Stimulated activated CD4-positive, alpha-beta T cell treated with anti-CD3 and anti-CD28 coated beads, TNF-alpha, amount 100 ng/mL, for 4 hours (primary cell): Measurements from ENCODE around the gene TET3.

ENCODE experiments used
- DNase-seq, 3 experiments: peaks; one replicate each; pipeline ENCODE4 v3.0.0-alpha.2; 2020; ENCODE audit warnings: low read depth in 3 of 3

TET3 gene

GRCh38 chr2:73964223-73964622 is 20.5 kb upstream of the TET3 start:
- DNase-seq, result no peak

- DNase-seq, result no peak
Measured at GRCh38 chr2:73965053-73965452, 19.7 kb upstream of the TET3 start.

- DNase-seq, result no peak
Measured at GRCh38 chr2:73968357-73968937, 16.3 kb upstream of the TET3 start.

GRCh38 chr2:73969356-73969755 is 15.4 kb upstream of the TET3 start:
- no peak for DNase-seq

DNA sequence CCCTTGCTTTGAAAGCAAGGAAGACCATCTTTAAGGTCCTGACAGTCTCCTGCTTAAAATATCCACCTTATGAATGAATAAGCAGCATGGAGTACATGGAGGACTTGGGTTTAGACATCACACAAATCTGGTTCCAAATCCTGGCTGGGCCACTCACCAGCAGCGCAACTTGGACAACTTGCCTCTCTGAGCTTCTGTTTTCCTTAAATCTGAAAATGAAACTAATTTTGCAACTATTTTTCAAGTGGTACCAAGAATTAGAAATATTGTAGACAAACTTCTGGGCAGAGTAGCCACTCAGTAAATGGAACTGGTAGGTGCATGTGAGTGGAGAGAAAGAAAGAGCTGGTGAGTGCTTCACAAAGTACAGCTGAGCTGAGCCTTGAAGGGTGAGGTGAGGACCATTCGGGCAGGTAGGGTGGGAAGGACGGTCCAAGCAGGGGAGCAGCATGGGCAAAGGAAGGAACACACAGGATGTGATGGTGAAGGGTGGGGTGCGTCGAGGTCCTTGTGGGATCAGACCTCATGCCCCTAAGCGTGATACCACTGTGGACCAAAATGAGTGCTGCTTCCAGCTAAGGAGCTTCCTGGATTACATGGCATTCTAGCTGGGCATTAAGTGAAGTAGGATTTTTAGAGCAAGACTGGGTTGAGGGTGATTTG is 14.4 kb upstream of the TET3 start:
- no peak for DNase-seq

GRCh38 chr2:73970850-73971471 is 13.7 kb upstream of the TET3 start:
- no peak for DNase-seq

DNA sequence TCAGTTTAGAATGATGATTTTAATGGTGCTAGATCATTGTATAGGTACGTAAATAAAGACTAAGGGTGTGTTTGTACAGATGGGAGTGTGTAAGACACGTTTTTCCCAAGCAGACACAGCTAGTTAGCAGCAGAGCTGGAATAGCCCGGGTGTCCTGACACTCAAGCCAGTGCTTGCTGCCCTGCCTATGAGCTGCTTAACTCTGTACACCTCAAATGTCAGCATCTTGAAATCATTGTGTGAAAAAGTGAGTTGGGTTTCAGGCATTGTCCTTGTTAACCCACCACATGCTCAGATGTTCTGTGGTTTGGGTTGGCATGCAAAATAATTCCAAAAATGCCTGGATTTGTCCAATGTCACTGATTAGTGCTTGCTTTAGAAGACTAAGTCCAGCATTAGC is 13.0 kb upstream of the TET3 start:
- DNase-seq, result no peak

DNA sequence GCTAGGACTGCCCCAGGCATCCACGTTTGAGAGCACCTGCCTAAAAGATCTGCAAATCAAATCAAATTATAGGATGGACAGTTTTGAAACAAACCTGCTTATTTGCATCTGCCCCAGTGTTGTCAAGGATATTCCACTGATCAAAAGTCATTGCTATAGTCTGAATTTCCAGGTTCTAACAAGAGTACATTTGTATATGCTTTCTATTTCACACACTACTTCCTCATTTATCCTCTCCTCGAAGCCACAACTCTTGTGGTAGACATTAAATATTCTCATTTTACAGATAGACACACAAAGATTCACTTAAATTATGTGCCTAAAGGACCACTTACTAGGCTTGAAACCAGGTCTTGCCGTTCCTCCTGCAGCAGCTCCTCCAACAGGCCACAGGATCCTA is 11.9 kb upstream of the TET3 start:
- DNase-seq, result no peak

GRCh38 chr2:73975731-73976130 is 9.0 kb upstream of the TET3 start:
- no peak for DNase-seq

GRCh38 chr2:73976803-73977202 is 7.9 kb upstream of the TET3 start:
- no peak for DNase-seq

- DNase-seq, result no peak
Measured at GRCh38 chr2:73977466-73977865, 7.2 kb upstream of the TET3 start.

GRCh38 chr2:73979021-73979420 is 5.7 kb upstream of the TET3 start:
- DNase-seq, result peak in 2 of 3 experiments; percentile 59 to 69

DNA sequence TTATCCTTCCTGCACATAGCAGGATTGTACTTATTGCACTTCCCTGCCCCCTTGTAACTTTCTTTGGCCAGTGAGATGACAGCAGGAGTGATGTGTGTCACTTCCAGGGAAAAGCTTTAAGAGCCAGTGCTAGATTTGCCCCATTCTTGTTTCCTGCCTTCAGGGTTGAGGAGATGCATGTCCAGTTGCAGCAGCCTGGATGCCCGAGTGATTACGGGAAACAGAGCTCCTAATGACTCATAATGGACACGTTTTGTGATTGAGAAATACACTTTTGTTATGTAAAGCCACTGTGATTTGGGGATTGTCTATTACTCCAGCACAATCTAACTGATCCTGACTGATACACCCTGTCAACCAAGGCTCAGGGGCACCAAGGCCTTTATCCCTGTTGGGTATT is 5.0 kb upstream of the TET3 start:
- no peak for DNase-seq

DNA sequence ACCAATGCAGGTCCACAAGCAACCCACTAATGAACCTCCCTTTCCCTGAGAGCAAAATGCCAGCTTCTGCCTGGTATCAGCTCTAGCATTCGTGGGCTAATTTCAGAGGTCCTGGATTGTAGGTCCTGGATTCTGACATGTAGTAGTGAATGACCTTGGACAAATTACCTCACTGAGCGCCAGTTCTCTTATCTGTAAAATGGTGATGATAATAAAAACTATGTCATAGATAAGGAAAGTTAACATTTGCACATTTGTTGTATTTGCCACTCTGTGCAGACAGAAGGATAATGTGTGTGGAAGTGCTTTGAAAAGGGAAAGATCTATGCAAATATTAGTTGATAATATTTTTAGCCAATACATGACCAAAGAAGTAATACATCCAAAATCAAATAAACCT is 4.1 kb upstream of the TET3 start:
- no peak for DNase-seq

GRCh38 chr2:73981081-73982001 is 3.4 kb upstream of the TET3 start:
- DNase-seq, result no peak

DNA sequence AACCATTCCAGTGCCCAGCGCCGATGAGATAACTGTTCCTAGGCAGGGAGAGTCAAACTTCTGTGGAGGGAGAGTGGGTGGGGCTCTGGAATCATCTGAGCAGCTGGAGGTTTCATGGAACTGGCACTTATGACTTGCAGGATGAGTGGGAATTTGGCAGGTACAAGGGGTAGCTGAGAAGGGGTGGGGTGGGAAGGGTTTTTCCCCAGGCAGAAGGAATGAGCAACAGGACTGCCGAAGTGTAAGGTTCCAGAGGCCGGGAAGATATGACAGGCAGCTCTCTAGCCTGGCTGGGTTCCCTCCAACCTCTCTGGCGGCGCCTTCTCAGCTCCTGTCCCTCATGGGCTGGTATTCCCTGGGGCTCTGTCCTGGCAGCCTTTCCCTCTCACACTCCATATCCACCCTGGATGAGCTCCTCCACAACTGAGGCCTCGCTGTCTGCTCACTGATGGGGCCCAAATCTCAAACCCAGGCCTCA is 2.5 kb upstream of the TET3 start:
- DNase-seq, result no peak

DNA sequence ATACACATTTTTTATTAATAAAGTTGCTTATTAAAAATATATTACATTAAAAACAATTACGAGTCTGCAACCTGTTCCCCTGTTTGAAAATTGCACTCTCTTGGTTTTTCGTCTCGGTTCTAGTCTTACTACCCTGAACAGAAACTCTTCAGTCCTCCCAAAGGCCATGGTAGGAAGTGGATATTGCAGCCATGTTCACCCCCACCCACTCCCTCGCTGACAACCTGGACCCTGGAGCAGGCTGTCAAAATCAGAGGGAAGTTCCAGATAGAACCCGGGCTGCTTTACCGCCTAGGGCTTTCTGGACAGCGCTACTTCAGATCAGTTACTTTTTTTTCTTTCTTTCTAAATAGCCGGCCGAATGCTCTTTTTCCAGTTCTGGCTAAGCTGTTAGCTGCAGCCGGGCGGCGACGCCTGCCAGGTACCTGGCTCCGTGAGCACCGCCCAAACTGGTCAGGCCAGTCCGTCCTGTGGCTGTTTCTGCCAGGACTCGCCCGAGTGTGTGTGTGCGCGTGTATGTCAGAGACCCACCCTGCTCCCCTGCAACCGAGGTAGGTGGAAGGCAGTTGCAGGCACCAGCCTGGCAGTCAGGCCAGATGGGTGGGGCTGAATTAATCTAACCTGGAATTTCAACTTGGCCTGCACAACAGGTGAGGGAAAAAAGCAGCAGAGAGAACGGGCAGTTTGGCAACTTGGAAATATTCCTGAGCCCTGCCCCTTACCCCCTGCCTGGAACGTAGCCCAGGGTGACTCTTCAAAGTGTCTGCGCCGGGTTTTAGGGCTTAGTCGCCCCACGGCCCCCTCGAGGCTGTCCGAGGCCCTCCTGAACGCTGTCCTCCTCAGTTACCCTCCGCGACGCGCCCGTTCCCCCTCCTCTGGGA is 1.1 kb upstream of the TET3 start:
- no peak for DNase-seq

- DNase-seq, result peak; percentile 42 to 69 (median 48)
Measured at GRCh38 chr2:73984922-73985307, 205 bp downstream of the TET3 start.

- peak; percentile 54 to 63 (median 63) for DNase-seq
Measured at GRCh38 chr2:73985308-73986084, 786 bp downstream of the TET3 start.

DNA sequence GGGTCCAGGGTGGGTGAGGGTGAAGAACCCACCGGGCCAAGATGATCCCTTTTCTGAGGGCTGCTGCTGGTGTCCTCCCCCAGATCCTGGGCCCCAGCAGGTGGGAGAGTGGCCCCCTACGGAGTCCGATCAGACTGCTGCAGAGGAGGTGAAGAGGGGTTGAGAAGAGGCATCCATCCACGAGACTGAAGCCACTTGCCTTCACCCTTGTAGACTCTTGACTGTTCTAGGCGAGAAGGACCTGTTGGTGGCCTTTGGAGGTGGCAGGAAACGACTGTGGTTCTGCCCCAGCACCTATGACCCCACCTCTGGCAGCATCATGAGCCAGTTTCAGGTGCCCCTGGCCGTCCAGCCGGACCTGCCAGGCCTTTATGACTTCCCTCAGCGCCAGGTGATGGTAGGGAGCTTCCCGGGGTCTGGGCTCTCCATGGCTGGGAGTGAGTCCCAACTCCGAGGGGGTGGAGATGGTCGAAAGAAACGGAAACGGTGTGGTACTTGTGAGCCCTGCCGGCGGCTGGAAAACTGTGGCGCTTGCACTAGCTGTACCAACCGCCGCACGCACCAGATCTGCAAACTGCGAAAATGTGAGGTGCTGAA is 1.5 kb downstream of the TET3 start:
- no peak for DNase-seq
